ENCODE data around the gene SIGLEC11.
"Not testable (repeated sequence)": the region's sequence is repeated elsewhere in the genome, so short reads cannot be mapped to it uniquely, and the experiment has no call there.

SIGLEC11 gene

GRCh38 chr19:49973987-49974386 is 13.0 kb upstream of the SIGLEC11 start:
- TF ChIP-seq GATA1 (IDR thresholded peaks at IDR 0.05; ENCODE audit: low read depth, low read length) (no peak), POLR2A (IDR thresholded peaks at IDR 0.05; ENCODE audit: low read length) (no peak)
- DNase-seq: no peak

GRCh38 chr19:49972841-49973240 is 11.9 kb upstream of the SIGLEC11 start:
- DNase-seq: no peak
- TF ChIP-seq POLR2A (IDR thresholded peaks at IDR 0.05; ENCODE audit: low read length) (no peak), GATA1 (IDR thresholded peaks at IDR 0.05; ENCODE audit: low read depth, low read length) (no peak)

GRCh38 chr19:49971991-49972411 is 11.0 kb upstream of the SIGLEC11 start:
- DNase-seq: no peak
- TF ChIP-seq POLR2A (IDR thresholded peaks at IDR 0.05; ENCODE audit: low read length) (no peak), GATA1 (IDR thresholded peaks at IDR 0.05; ENCODE audit: low read depth, low read length) (no peak)

- DNase-seq: not testable (repeated sequence)
Measured at GRCh38 chr19:49969355-49969754, 8.4 kb upstream of the SIGLEC11 start.

GRCh38 chr19:49968279-49968922 is 7.4 kb upstream of the SIGLEC11 start:
- TF ChIP-seq POLR2A (IDR thresholded peaks at IDR 0.05; ENCODE audit: low read length) (no peak), GATA1 (IDR thresholded peaks at IDR 0.05; ENCODE audit: low read depth, low read length) (no peak)
- no peak for DNase-seq

- DNase-seq: not testable (repeated sequence)
Measured at GRCh38 chr19:49959892-49960291, 1.1 kb downstream of the SIGLEC11 start.

- not testable (repeated sequence) for DNase-seq
Measured at GRCh38 chr19:49958596-49958995, 2.4 kb downstream of the SIGLEC11 start.

- not testable (repeated sequence) for DNase-seq
Measured at GRCh38 chr19:49958144-49958543, 2.8 kb downstream of the SIGLEC11 start.

GRCh38 chr19:49957262-49957915 is 3.6 kb downstream of the SIGLEC11 start:
- DNase-seq: no peak
- TF ChIP-seq GATA1 (IDR thresholded peaks at IDR 0.05; ENCODE audit: low read depth, low read length) (no peak), POLR2A (IDR thresholded peaks at IDR 0.05; ENCODE audit: low read length) (no peak)

- no peak for TF ChIP-seq POLR2A (IDR thresholded peaks at IDR 0.05; ENCODE audit: low read length)
- TF ChIP-seq GATA1 (IDR thresholded peaks at IDR 0.05; ENCODE audit: low read depth, low read length): no peak
- DNase-seq: no peak
Measured at GRCh38 chr19:49956115-49956495, 4.9 kb downstream of the SIGLEC11 start.

GRCh38 chr19:49954933-49955332 is 6.0 kb downstream of the SIGLEC11 start:
- TF ChIP-seq GATA1 (IDR thresholded peaks at IDR 0.05; ENCODE audit: low read depth, low read length) (no peak), POLR2A (IDR thresholded peaks at IDR 0.05; ENCODE audit: low read length) (no peak)
- DNase-seq: no peak

GRCh38 chr19:49954092-49954829 is 6.7 kb downstream of the SIGLEC11 start:
- DNase-seq: no peak
- TF ChIP-seq GATA1 (IDR thresholded peaks at IDR 0.05; ENCODE audit: low read depth, low read length): no peak
- TF ChIP-seq POLR2A (IDR thresholded peaks at IDR 0.05; ENCODE audit: low read length): no peak

GRCh38 chr19:49953416-49953815 is 7.6 kb downstream of the SIGLEC11 start:
- no peak for DNase-seq
- no peak for TF ChIP-seq POLR2A (IDR thresholded peaks at IDR 0.05; ENCODE audit: low read length)

- no peak for DNase-seq
- no peak for TF ChIP-seq POLR2A (IDR thresholded peaks at IDR 0.05; ENCODE audit: low read length)
- TF ChIP-seq GATA1 (IDR thresholded peaks at IDR 0.05; ENCODE audit: low read depth, low read length): no peak
Measured at GRCh38 chr19:49952906-49953305, 8.1 kb downstream of the SIGLEC11 start.

GRCh38 chr19:49952479-49952836 is 8.5 kb downstream of the SIGLEC11 start:
- TF ChIP-seq POLR2A (IDR thresholded peaks at IDR 0.05; ENCODE audit: low read length): no peak
- no peak for TF ChIP-seq GATA1 (IDR thresholded peaks at IDR 0.05; ENCODE audit: low read depth, low read length)
- no peak for DNase-seq
